K562 (cell line): Measurements from ENCODE around the gene CCSER1. TPM values are rescaled to one million over a fixed set of nuclear protein-coding genes. Genes with fewer than 3 reads are reported as not detected.

ENCODE experiments used
- ATAC-seq: fragments of 200-7000 bp; cut with Tn5 transposase; 3 replicates; pipeline ENCODE4 v1.9.1; 2020; ENCODE audit warnings: moderate library complexity
- BruUV-seq: library from RNA; stranded (reverse); fragments of 400-500 nt; replicated peaks from 2 replicates; lab custom pipeline; 2021; lab: Mats Ljungman, UMichigan
- CTCF ChIA-PET: fragments of 300-600 bp; formaldehyde crosslinking; extraction: SDS; loops from one replicate; lab custom pipeline; 2021; ENCODE audit warnings: low intra/inter-chr PET ratio; lab: Yijun Ruan, JAX
- POLR2A ChIA-PET: fragments of 300-600, 350-650 bp; sonication (Branson Sonifier 250); formaldehyde crosslinking; extraction: SDS; loops from one replicate; lab custom pipeline; 2021; ENCODE audit warnings: antibody characterized with exemption, inconsistent platforms; lab: Yijun Ruan, JAX
- DNase-seq, 4 experiments: peaks; one replicate each; pipeline versions ENCODE4 v3.0.0 to v3.0.0-alpha.2; 2011 to 2018; ENCODE audit warnings: low spot score in 3 of 4, mixed read lengths in 3 of 4; ENCODE audit errors: extremely low read depth in 1 of 4
- FAIRE-seq: peaks from 2 replicates; lab custom pipeline; 2011; peaks lifted over from hg19 to GRCh38; lab: Jason Lieb, UNC
- H2AFZ ChIP-seq: 2 replicates; pipeline ENCODE4 v1.6.0; 2011; ENCODE audit warnings: low read depth, low read length, control low read depth, inconsistent platforms
- H3K27ac ChIP-seq: fragments of 200-600 bp; 3 replicates; pipeline ENCODE4 v1.8.0; 2011; ENCODE audit warnings: low read depth, mild to moderate bottlenecking, control low read depth, inconsistent platforms, low read length, moderate library complexity, mixed read lengths; ENCODE audit errors: extremely low read depth
- H3K27me3 ChIP-seq, 2 experiments: fragments of 300-600 bp in 1 of 2; 2 replicates in 1 of 2; 3 replicates in 1 of 2; pipeline versions ENCODE4 v1.6.0 to v1.8.0; 2011; ENCODE audit warnings: inconsistent platforms in 2 of 2, low read length in 2 of 2, mild to moderate bottlenecking in 1 of 2, mixed read lengths in 1 of 2, moderate library complexity in 1 of 2; ENCODE audit not compliant: control insufficient read depth in 2 of 2, insufficient read depth in 2 of 2
- H3K36me3 ChIP-seq: fragments of 300-600 bp; 3 replicates; pipeline ENCODE4 v1.8.0; 2011; ENCODE audit warnings: mild to moderate bottlenecking, low read length, inconsistent platforms; ENCODE audit not compliant: control insufficient read depth, insufficient read depth
- H3K4me1 ChIP-seq, 2 experiments: fragments of 200-600 bp in 1 of 2; replicated peaks in 1 of 2; 2 replicates in 1 of 2; 3 replicates in 1 of 2; pipeline versions ENCODE4 v1.5.1 to v1.8.0; 2011; ENCODE audit warnings: inconsistent platforms in 2 of 2, low read length in 2 of 2, mild to moderate bottlenecking in 1 of 2, mixed read lengths in 1 of 2, moderate library complexity in 1 of 2; ENCODE audit not compliant: control insufficient read depth in 2 of 2, insufficient read depth in 2 of 2
- H3K4me2 ChIP-seq: 2 replicates; pipeline ENCODE4 v1.6.1; 2011; ENCODE audit warnings: low read length, control low read depth, inconsistent platforms, mixed read lengths; ENCODE audit not compliant: insufficient read depth
- H3K4me3 ChIP-seq: fragments of 200-600 bp; sonication (generic), shearing (Covaris generic); 2 replicates; pipeline ENCODE4 v1.5.1; 2016; ENCODE audit warnings: control low read depth, inconsistent platforms
- H3K79me2 ChIP-seq: fragments of 200-600 bp; 3 replicates; pipeline ENCODE4 v1.8.0; 2011; ENCODE audit warnings: low read length, inconsistent platforms; ENCODE audit not compliant: control insufficient read depth, insufficient read depth
- H3K9ac ChIP-seq, 2 experiments: 2 replicates each; pipeline versions ENCODE4 v1.6.0 to v1.6.1; 2011; ENCODE audit warnings: low read depth in 2 of 2, low read length in 2 of 2, control low read depth in 1 of 2, inconsistent platforms in 1 of 2, mild to moderate bottlenecking in 1 of 2, mixed read lengths in 1 of 2; ENCODE audit not compliant: insufficient read depth in 1 of 2
- H3K9me1 ChIP-seq: one replicate; pipeline ENCODE4 v1.6.0; 2011; ENCODE audit warnings: inconsistent platforms, mild to moderate bottlenecking, low read length, moderate library complexity; ENCODE audit not compliant: control insufficient read depth, insufficient read depth
- H3K9me3 ChIP-seq: replicated peaks from 2 replicates; pipeline ENCODE4 v1.5.1; 2011; ENCODE audit warnings: low read depth, low read length, inconsistent platforms; ENCODE audit not compliant: control insufficient read depth, insufficient read depth
- H4K20me1 ChIP-seq: replicated peaks from 2 replicates; pipeline ENCODE4 v1.6.1; 2011; ENCODE audit warnings: low read length, inconsistent platforms, mixed read lengths; ENCODE audit not compliant: control insufficient read depth, insufficient read depth
- ATF7 ChIP-seq: fragments of 450-650 bp; IDR thresholded peaks from 2 replicates; pipeline ENCODE4 v1.7.1; 2014; ENCODE audit warnings: mild to moderate bottlenecking, moderate library complexity
- KDM2B ChIP-seq: fragments of 250-450 bp; sonication (Bioruptor Pico); IDR thresholded peaks from 2 replicates; pipeline ENCODE4 v1.8.0; 2021; ENCODE audit warnings: mild to moderate bottlenecking, moderate library complexity
- SAFB2 ChIP-seq: fragments of 200-400 bp; formaldehyde crosslinking; IDR thresholded peaks from 2 replicates; pipeline ENCODE4 v1.6.1; 2018; ENCODE audit warnings: borderline replicate concordance, low read length, low read depth, moderate library complexity; ENCODE audit not compliant: severe bottlenecking
- ZNF324 ChIP-seq: fragments of 250-450 bp; sonication (Bioruptor Pico); IDR thresholded peaks from 2 replicates; pipeline ENCODE4 v1.4.0; 2020; ENCODE audit warnings: mild to moderate bottlenecking
- ZNF778 ChIP-seq: fragments of 450-650 bp; formaldehyde crosslinking; IDR thresholded peaks from 2 replicates; pipeline ENCODE4 v1.4.0; 2020; ENCODE audit warnings: mild to moderate bottlenecking, moderate library complexity
- in situ Hi-C: fragments of 300-500 bp; cut with MboI; formaldehyde crosslinking; loops from 4 replicates; pipeline ENCODE4 v1.15.0; 2018; ENCODE audit warnings: inconsistent platforms, mixed read lengths
- intact Hi-C: fragments of 100-400 bp; cut with micrococcal nuclease; formaldehyde crosslinking; loops from 2 replicates; pipeline ENCODE4 v1.14.2; 2022
- polyA plus RNA-seq, 8 experiments: library from polyadenylated mRNA; depleted of rRNA in 4 of 8; stranded (reverse) in 5 of 8; unstranded in 3 of 8; fragments of >200 nt; fragmentation: Nextera tagmentation in 2 of 8; fragmentation: Illumina TruSeq in 1 of 8; extraction: Ambion mirVana in 2 of 8; extraction: Trizol in 1 of 8; gene quantifications; 2 replicates each; pipeline versions ENCODE4 v1.2.1 to v1.2.3, GENCODE V29; 2011 to 2014; ENCODE audit warnings: inconsistent platforms in 1 of 8, missing spikeins in 1 of 8
- total RNA-seq, 7 experiments: library from RNA; depleted of rRNA in 6 of 7; stranded (reverse); fragments of >200 nt in 6 of 7; fragmentation: Illumina TruSeq in 2 of 7; extraction: Trizol in 2 of 7; gene quantifications; 2 replicates each; pipeline versions ENCODE4 v1.2.1 to v1.2.3, GENCODE V29; 2011 to 2021; ENCODE audit warnings: low replicate concordance in 1 of 7
- TF ChIP-seq, protein P1 (sequence below), 2 experiments: fragments of 450-650 bp; IDR thresholded peaks; 2 replicates each; pipeline ENCODE4 v1.6.1; 2016; ENCODE audit warnings: mild to moderate bottlenecking in 2 of 2, borderline replicate concordance in 1 of 2, low read depth in 1 of 2, moderate library complexity in 1 of 2
- TF ChIP-seq, protein P2 (sequence below), 3 experiments: fragments of 200-800 bp in 1 of 3; fragments of 250-450 bp in 1 of 3; fragments of 450-650 bp in 1 of 3; sonication (Bioruptor Pico) in 1 of 3; sonication (Bioruptor generic) in 1 of 3; formaldehyde crosslinking in 1 of 3; IDR thresholded peaks; 2 replicates each; pipeline versions ENCODE4 v1.6.1 to v1.8.0; 2016 to 2022; ENCODE audit warnings: mild to moderate bottlenecking in 2 of 3, missing genetic modification characterization in 2 of 3, missing compliant biosample characterization in 1 of 3, moderate library complexity in 1 of 3
- TF ChIP-seq, protein P3 (sequence below): sonication (generic); formaldehyde crosslinking; IDR thresholded peaks from 2 replicates; pipeline ENCODE4 v1.5.0; 2020; ENCODE audit warnings: missing genetic modification reagents

The CCSER1 gene
- total and polyA plus RNA-seq, 9 of the 15 experiments (the other 6 are each of a cell fraction or from before 2014, with no cell fraction given) = not detected

DNA sequence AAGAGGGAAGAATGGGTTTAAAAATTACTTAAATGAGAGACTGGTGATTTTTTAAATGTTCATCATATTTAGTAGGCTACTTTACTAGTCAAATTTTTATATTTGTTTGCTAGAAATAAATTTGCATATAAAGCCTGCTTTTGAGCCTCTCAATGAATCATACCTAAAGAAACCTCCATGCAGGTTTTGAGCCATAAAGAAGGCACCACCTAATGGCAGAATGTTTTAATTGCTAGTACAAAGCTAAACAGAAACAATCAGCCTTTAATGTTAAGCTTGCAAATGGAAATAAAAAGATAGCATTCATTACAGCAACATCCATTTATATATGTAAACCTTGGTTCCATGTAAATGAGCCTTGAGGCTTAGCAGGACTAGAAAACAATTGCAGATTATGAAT is 989.7 kb downstream of the CCSER1 start (continued):
- TF ChIP-seq, protein P1, sequence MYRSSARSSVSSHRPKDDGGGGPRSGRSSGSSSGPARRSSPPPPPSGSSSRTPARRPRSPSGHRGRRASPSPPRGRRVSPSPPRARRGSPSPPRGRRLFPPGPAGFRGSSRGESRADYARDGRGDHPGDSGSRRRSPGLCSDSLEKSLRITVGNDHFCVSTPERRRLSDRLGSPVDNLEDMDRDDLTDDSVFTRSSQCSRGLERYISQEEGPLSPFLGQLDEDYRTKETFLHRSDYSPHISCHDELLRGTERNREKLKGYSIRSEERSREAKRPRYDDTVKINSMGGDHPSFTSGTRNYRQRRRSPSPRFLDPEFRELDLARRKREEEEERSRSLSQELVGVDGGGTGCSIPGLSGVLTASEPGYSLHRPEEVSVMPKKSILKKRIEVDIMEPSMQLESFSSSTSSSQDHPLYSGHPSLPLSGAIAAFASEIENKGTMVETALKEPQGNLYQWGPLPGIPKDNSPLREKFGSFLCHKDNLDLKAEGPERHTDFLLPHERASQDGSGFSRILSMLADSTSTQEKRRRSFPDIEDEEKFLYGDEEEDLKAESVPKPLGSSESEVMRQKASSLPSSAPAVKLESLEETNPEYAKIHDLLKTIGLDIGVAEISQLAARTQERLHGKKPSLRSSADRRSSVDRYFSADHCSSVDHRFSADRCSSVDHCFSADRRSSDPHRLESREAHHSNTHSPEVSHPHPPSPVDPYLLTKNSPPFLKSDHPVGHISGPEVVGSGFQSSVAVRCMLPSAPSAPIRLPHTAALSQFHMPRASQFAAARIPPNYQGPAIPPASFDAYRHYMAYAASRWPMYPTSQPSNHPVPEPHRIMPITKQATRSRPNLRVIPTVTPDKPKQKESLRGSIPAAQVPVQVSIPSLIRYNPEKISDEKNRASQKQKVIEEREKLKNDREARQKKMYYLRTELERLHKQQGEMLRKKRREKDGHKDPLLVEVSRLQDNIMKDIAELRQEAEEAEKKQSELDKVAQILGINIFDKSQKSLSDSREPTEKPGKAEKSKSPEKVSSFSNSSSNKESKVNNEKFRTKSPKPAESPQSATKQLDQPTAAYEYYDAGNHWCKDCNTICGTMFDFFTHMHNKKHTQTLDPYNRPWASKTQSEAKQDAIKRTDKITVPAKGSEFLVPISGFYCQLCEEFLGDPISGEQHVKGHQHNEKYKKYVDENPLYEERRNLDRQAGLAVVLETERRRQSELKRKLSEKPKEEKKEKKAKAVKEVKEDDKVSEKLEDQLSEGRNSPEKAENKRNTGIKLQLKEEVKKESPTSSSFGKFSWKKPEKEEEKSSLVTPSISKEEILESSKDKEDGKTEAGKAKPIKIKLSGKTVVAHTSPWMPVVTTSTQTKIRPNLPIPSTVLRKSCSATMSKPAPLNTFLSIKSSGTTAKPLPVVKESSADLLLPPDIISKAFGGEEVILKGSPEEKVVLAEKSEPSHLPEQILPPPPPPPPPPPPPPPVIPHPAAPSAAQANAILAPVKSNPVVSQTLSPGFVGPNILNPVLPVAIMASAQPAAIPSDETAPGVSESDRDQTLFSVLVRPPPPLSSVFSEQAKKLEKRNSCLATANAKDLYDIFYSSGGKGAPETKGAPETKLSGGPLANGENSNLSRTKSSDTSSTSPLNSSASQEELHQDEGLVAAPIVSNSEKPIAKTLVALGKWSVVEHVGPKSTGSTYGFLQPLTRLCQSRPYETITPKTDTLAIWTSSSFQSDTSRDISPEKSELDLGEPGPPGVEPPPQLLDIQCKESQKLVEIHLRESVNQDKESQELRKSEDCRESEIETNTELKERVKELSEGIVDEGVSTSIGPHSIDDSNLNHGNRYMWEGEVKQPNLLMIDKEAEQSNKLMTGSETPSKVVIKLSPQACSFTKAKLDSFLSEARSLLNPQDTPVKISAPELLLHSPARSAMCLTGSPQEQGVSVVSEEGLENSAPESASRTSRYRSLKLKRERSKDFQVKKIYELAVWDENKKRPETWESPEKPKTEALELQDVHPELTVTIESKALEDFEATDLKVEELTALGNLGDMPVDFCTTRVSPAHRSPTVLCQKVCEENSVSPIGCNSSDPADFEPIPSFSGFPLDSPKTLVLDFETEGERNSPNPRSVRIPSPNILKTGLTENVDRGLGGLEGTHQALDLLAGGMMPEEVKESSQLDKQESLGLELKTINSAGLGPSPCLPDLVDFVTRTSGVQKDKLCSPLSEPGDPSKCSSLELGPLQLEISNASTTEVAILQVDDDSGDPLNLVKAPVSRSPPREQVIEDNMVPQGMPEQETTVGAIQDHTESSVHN (IDR thresholded peaks at IDR 0.05; ENCODE audit: borderline replicate concordance in 1 of 2, low read depth in 1 of 2) = no peak
- no peak for TF ChIP-seq KDM2B (CRISPR knock-in tag)

DNA sequence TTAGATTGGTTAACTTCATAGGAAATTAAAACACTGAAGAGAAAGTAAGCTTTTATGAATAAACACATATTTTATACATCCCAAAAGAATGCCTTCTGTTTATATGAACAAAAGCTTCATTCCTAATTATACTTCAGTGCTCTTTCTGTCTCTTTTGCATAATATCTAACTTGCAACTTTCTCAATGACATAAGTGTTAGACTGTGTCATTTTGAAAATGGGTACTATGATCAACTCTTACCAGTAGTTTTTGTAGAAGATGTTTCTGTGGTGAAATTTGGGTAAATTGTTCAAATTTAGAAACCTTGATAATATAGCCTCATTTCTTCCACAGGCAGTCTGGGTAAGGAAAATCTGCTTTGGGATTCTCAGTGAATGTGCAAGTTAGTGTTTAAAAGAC is 991.4 kb downstream of the CCSER1 start:
- no peak overlapping the region for H2AFZ ChIP-seq
- intact Hi-C loops = no loop called here
- H3K27ac ChIP-seq = no peak overlapping the region
- POLR2A ChIA-PET = no interaction called here
- H4K20me1 ChIP-seq = no peaks in the 10 kb centered on the region
- CTCF ChIA-PET = no interaction called here
- no peaks in the 10 kb centered on the region for H3K27me3 ChIP-seq
- H3K4me3 ChIP-seq = no peak overlapping the region
- no peaks in the 10 kb centered on the region for H3K36me3 ChIP-seq
- ATAC-seq = no peak
- H3K79me2 ChIP-seq = no peaks in the 10 kb centered on the region
- no peaks in the 10 kb centered on the region for H3K9me1 ChIP-seq
- H3K9ac ChIP-seq = no peak overlapping the region
- no peak overlapping the region for H3K4me2 ChIP-seq
- no peaks in the 10 kb centered on the region for H3K4me1 ChIP-seq
- no peak for DNase-seq
- in situ Hi-C loops = no loop called here
- BruUV-seq = no TSS peak
- FAIRE-seq = no peak
- no peaks in the 10 kb centered on the region for H3K9me3 ChIP-seq
- no peak for TF ChIP-seq SAFB2
- TF ChIP-seq ATF7 = no peak
- TF ChIP-seq ZNF778 (CRISPR knock-in tag) = no peak
- TF ChIP-seq, protein P2, sequence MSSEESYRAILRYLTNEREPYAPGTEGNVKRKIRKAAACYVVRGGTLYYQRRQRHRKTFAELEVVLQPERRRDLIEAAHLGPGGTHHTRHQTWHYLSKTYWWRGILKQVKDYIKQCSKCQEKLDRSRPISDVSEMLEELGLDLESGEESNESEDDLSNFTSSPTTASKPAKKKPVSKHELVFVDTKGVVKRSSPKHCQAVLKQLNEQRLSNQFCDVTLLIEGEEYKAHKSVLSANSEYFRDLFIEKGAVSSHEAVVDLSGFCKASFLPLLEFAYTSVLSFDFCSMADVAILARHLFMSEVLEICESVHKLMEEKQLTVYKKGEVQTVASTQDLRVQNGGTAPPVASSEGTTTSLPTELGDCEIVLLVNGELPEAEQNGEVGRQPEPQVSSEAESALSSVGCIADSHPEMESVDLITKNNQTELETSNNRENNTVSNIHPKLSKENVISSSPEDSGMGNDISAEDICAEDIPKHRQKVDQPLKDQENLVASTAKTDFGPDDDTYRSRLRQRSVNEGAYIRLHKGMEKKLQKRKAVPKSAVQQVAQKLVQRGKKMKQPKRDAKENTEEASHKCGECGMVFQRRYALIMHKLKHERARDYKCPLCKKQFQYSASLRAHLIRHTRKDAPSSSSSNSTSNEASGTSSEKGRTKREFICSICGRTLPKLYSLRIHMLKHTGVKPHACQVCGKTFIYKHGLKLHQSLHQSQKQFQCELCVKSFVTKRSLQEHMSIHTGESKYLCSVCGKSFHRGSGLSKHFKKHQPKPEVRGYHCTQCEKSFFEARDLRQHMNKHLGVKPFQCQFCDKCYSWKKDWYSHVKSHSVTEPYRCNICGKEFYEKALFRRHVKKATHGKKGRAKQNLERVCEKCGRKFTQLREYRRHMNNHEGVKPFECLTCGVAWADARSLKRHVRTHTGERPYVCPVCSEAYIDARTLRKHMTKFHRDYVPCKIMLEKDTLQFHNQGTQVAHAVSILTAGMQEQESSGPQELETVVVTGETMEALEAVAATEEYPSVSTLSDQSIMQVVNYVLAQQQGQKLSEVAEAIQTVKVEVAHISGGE (CRISPR knock-in tag; IDR thresholded peaks at IDR 0.05) = no peak
- TF ChIP-seq, protein P3, sequence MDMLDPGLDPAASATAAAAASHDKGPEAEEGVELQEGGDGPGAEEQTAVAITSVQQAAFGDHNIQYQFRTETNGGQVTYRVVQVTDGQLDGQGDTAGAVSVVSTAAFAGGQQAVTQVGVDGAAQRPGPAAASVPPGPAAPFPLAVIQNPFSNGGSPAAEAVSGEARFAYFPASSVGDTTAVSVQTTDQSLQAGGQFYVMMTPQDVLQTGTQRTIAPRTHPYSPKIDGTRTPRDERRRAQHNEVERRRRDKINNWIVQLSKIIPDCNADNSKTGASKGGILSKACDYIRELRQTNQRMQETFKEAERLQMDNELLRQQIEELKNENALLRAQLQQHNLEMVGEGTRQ (CRISPR knock-in tag) = no peak
- TF ChIP-seq ZNF324 (CRISPR knock-in tag) = no peak
